Spleen (tissue), 11 donors: ENCODE measurements around the gene OPRL1. TPM values are rescaled to one million over a fixed set of nuclear protein-coding genes. Genes with fewer than 3 reads are reported as not detected.

ENCODE experiments used
- DNase-seq: peaks from one replicate; pipeline ENCODE4 v3.0.0-alpha.2; 2020
- H3K27ac ChIP-seq, 8 donors: fragments of 200-600 bp; sonication (generic) in 7 of 8; 1 replicate in 4 of 8; 2 replicates in 4 of 8; pipeline versions ENCODE4 v1.5.0 to v1.8.0; 2016 to 2021; ENCODE audit warnings: inconsistent platforms in 4 of 8, mild to moderate bottlenecking in 4 of 8, moderate library complexity in 1 of 8
- H3K27me3 ChIP-seq, 7 donors: fragments of 200-600 bp; sonication (generic) in 6 of 7; replicated peaks in 1 of 7; 1 replicate in 4 of 7; 2 replicates in 3 of 7; pipeline versions ENCODE4 v1.5.0 to v1.8.0; 2016 to 2021; ENCODE audit warnings: inconsistent platforms in 3 of 7, mild to moderate bottlenecking in 1 of 7
- H3K36me3 ChIP-seq, 6 donors: fragments of 200-600 bp; sonication (generic) in 5 of 6; 1 replicate in 4 of 6; 2 replicates in 2 of 6; pipeline versions ENCODE4 v1.5.0 to v1.8.0; 2016 to 2021; ENCODE audit warnings: inconsistent platforms in 2 of 6
- H3K4me1 ChIP-seq, 6 donors: fragments of 200-600 bp; sonication (generic) in 5 of 6; 1 replicate in 3 of 6; 2 replicates in 3 of 6; pipeline versions ENCODE4 v1.5.0 to v1.8.0; 2016 to 2021; ENCODE audit warnings: inconsistent platforms in 3 of 6
- H3K4me3 ChIP-seq, 8 donors: fragments of 200-600 bp; sonication (generic) in 7 of 8; 1 replicate in 4 of 8; 2 replicates in 4 of 8; pipeline versions ENCODE4 v1.5.0 to v1.8.0; 2016 to 2021; ENCODE audit warnings: inconsistent platforms in 4 of 8, mild to moderate bottlenecking in 4 of 8, moderate library complexity in 2 of 8
- H3K9me3 ChIP-seq, 8 donors: fragments of 200-600 bp; sonication (generic) in 7 of 8; 1 replicate in 4 of 8; 2 replicates in 4 of 8; pipeline versions ENCODE4 v1.5.0 to v1.8.0; 2016 to 2021; ENCODE audit warnings: inconsistent platforms in 4 of 8
- POLR2A ChIP-seq, 3 donors: fragments of 450-650 bp; IDR thresholded peaks; one replicate each; pipeline ENCODE4 v1.5.1; 2017; ENCODE audit warnings: antibody characterized with exemption in 3 of 3, mild to moderate bottlenecking in 1 of 3
- POLR2AphosphoS5 ChIP-seq, 3 donors: sonication (generic); formaldehyde crosslinking; IDR thresholded peaks; one replicate each; pipeline ENCODE4 v1.5.1; 2017; ENCODE audit warnings: antibody characterized with exemption in 3 of 3
- WGBS, 5 donors: extraction: QIAGEN DNeasy Blood & Tissue Kit in 3 of 5; methylation state at CpG; one replicate each; pipeline versions ENCODE4 v1.1.5 to v1.1.7; 2013 to 2018; 5-methylcytosine and 5-hydroxymethylcytosine counted together
- intact Hi-C: fragments of 100-400 bp; cut with DNase I; formaldehyde crosslinking; loops from one replicate; pipeline ENCODE4 v1.15.0; 2023; ENCODE audit warnings: low total_unique reads
- polyA plus RNA-seq, 3 donors: library from polyadenylated mRNA; stranded (reverse); fragments of 200-250 nt; gene quantifications; one replicate each; pipeline ENCODE4 v1.2.1, GENCODE V29; 2013
- total RNA-seq, 7 donors: library from RNA; depleted of rRNA in 3 of 7; stranded (reverse); fragments of >200 nt in 3 of 7; fragmentation: NEBNext Ultra II Directional in 4 of 7; extraction: Animal tissue kit (Norgen Biotek cat#: 25700) in 4 of 7; gene quantifications; one replicate each; pipeline versions ENCODE4 v1.1.0 to v1.2.1, GENCODE V29; 2016 to 2021
- TF ChIP-seq, protein P1 (sequence below), 11 experiments: fragments of 200-600 bp in 7 of 11; fragments of 450-650 bp in 4 of 11; sonication (generic) in 4 of 11; IDR thresholded peaks in 8 of 11; conservative IDR thresholded peaks in 3 of 11; 1 replicate in 7 of 11; 2 replicates in 4 of 11; pipeline versions ENCODE4 v1.4.0 to v1.8.0; 2016 to 2021; ENCODE audit warnings: antibody characterized with exemption in 11 of 11, inconsistent platforms in 4 of 11, mild to moderate bottlenecking in 1 of 11
- donor health status: healthy with polysubstance abuse.
- donor health status: DM: no; HTN: no; CAD: no; lungs with moderate emphysema.
- donor health status: DM: no; HTN: no; CAD: no.
- donor health status: Bipolar disorder and iron deficiency.
- donor health status: healthy.
- donor health status: DM: no; HTN: no; CAD: no.
- donor health status: DM: yes; HTN: yes; CAD: no.

OPRL1 gene
- total and polyA plus RNA-seq, 10 donors = 1.9 to 7.9 (median 5.0) TPM

DNA sequence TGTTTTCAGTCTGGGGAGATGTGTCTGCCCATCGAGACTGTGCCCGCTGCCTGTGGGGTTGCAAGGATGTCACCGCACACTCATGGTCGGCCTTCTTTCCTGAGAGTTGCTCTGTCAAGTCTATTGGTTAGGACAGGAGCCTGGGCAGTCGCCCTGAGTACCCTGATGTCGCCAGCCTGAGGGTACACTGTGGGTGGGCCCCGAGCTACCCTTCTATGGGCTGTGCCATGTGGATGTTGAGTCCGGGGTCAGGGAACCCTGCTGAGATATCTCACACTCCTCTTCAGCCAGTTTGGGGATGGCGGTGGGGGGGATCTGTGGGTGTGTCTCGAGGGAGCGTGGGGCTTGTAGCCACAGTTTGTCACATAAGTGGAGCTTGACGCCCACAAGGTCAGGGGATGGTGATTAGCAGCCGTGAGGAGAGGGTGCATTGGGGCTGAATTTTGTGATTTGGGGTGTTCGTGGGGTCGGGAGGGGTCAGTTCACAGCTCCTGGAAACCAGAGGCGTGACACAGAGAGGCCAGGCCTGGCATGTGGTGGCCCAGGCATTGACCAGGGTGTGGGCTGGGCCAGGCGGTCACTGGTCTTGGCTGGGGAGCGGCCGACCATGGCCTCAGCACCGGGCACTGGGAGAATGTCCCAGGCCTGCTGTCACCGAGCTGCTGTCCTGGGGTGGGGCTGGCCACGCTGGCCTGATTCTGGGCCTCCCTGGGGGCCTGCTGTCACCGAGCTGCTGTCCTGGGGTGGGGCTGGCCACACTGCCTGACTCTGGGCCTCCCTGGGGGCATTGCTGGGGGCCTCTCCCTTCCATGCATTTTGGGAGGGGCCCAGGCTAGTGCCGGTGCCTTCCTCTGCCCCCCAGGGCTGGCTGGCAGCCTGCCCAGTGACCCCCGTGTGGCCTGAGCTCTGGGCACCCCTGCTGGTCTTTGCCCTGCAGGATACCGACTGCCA lies 29.1 kb downstream of the OPRL1 start:
- Histone ChIP-seq H3K4me1 (peaks cover 0 to 18% (median 12%) of the 10 kb centered on the region in 6 donors), H3K4me3 (no peak overlapping the region), H3K27me3 (peaks cover 0 to 15% (median 0%) of the 10 kb centered on the region in 7 donors), H3K36me3 (no peaks in the 10 kb centered on the region), H3K27ac (no peak overlapping the region), H3K9me3 (no peaks in the 10 kb centered on the region)
- TF ChIP-seq POLR2AphosphoS5 (IDR thresholded peaks at IDR 0.05) (no peak), POLR2A (IDR thresholded peaks at IDR 0.05) (no peak)
- TF ChIP-seq, protein P1, sequence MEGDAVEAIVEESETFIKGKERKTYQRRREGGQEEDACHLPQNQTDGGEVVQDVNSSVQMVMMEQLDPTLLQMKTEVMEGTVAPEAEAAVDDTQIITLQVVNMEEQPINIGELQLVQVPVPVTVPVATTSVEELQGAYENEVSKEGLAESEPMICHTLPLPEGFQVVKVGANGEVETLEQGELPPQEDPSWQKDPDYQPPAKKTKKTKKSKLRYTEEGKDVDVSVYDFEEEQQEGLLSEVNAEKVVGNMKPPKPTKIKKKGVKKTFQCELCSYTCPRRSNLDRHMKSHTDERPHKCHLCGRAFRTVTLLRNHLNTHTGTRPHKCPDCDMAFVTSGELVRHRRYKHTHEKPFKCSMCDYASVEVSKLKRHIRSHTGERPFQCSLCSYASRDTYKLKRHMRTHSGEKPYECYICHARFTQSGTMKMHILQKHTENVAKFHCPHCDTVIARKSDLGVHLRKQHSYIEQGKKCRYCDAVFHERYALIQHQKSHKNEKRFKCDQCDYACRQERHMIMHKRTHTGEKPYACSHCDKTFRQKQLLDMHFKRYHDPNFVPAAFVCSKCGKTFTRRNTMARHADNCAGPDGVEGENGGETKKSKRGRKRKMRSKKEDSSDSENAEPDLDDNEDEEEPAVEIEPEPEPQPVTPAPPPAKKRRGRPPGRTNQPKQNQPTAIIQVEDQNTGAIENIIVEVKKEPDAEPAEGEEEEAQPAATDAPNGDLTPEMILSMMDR (IDR thresholded peaks at IDR 0.05 in 8 of 11, conservative IDR thresholded peaks at IDR 0.05 in 3 of 11) = no peak
- WGBS, 5 donors = 77 to 83% (median 82%) methylated on average over 17 to 26 of the region's 26 CpGs
- intact Hi-C loops = no loop called here
- DNase-seq = peak; percentile 76

DNA sequence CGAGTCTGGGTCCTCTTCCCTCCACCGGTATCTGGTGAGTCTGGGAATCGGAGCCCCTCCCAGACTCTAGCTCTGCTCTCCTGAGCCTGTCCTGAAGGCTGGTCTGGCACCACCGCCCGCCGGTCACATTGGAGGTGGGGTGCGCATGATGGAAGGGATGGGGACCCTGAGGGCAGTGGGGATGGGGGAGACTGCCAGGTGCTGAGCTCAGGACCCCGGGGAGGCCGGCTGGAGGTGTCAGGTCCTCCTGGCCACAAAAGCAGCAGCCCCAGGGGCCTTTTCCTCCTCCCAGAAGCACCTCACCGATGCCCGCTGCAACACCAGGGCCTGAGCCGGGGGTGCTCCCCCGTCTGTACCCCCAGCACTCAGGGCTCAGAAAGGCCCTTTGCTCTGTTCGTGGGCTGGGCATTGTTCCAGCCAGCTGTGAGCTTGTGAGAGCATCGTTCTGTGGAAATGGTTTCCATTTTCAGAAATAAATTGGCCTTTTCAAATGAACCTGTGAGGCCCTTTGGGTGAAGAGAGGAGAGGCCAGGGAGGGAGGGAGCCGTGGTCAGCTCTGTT lies 30.0 kb downstream of the OPRL1 start:
- intact Hi-C loops = no loop called here
- WGBS, 5 donors = 75 to 82% (median 80%) methylated on average over 9 to 16 of the region's 16 CpGs
- Histone ChIP-seq H3K36me3 (no peaks in the 10 kb centered on the region), H3K4me1 (peaks cover 0 to 18% (median 12%) of the 10 kb centered on the region in 6 donors), H3K9me3 (no peaks in the 10 kb centered on the region), H3K27me3 (peaks cover 0 to 10% (median 0%) of the 10 kb centered on the region in 7 donors), H3K27ac (no peak overlapping the region), H3K4me3 (no peak overlapping the region)
- no peak for DNase-seq
- TF ChIP-seq, protein P1 (IDR thresholded peaks at IDR 0.05 in 8 of 11, conservative IDR thresholded peaks at IDR 0.05 in 3 of 11) = no peak

DNA sequence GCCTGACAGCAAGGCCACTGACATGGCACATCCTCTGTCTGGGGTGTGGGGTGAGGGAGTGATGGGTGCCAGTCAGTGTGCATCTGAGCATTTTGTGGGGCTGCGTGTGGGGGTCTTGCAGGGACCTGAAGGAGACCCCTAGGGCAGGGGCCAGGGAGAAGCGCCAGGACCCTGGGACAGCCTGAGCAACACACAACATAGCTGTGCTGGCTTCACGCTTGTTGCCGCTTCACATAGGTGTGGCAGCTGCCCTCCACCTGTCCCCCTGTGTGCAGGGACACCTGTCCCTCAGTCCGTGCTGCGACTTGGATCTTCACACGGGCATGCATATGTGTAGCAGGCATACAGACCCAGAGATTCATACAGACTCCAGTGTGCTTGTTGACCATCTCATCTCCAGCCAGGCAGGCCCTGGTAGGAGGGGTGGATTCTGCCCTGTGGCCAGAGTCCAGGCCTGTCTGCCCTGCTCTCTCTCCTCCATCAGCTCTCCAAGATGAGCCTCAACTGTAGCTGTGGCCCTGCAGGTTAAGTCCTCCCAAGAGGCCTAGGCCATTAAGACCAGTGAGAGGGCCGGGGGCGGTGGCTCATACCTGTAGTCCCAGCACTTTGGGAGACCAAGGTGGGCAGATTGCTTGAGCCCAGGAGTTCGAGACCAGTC lies 30.7 kb downstream of the OPRL1 start:
- Histone ChIP-seq H3K36me3 (no peaks in the 10 kb centered on the region), H3K4me1 (peaks cover 0 to 18% (median 12%) of the 10 kb centered on the region in 6 donors), H3K4me3 (no peak overlapping the region), H3K9me3 (no peaks in the 10 kb centered on the region), H3K27ac (no peak overlapping the region), H3K27me3 (peaks cover 0 to 8% (median 0%) of the 10 kb centered on the region in 7 donors)
- intact Hi-C loops = no loop called here
- TF ChIP-seq POLR2AphosphoS5 (IDR thresholded peaks at IDR 0.05) (no peak), POLR2A (IDR thresholded peaks at IDR 0.05) (no peak)
- TF ChIP-seq, protein P1 (IDR thresholded peaks at IDR 0.05 in 8 of 11, conservative IDR thresholded peaks at IDR 0.05 in 3 of 11) = no peak
- DNase-seq = peak; percentile 68
- 80 to 96% (median 87%) methylated on average over 5 to 10 of the region's 10 CpGs for WGBS, 5 donors
